Right renal pelvis (tissue), 4 donors: ENCODE data around the gene RASGEF1C. TPM values are rescaled to one million over a fixed set of nuclear protein-coding genes. Genes with fewer than 3 reads are reported as not detected.
A peak's percentile ranks its signal among the peaks of the same experiment; 100 is the strongest.

ENCODE experiments used
- DNase-seq, 4 donors: peaks; one replicate each; pipeline ENCODE4 v3.0.0-alpha.2; 2013; ENCODE audit warnings: low read depth in 4 of 4, low spot score in 3 of 4, missing footprints in 1 of 4
- polyA plus RNA-seq, 4 donors: library from polyadenylated mRNA; unstranded; fragments of 120-200 nt; gene quantifications; one replicate each; pipeline ENCODE4 v1.2.1, GENCODE V29; 2013; ENCODE audit not compliant: insufficient read length in 4 of 4

RASGEF1C gene
- polyA plus RNA-seq, 4 donors = 0.55 to 1.1 (median 0.88) TPM

GRCh38 chr5:180105827-180106312, 103.1 kb downstream of the RASGEF1C start:
- DNase-seq = no peak

- no peak for DNase-seq
Measured at GRCh38 chr5:180104168-180104530, 104.9 kb downstream of the RASGEF1C start.

GRCh38 chr5:180103487-180104167, 105.4 kb downstream of the RASGEF1C start:
- DNase-seq = no peak

GRCh38 chr5:180102636-180103035, 106.4 kb downstream of the RASGEF1C start:
- no peak for DNase-seq

GRCh38 chr5:180101451-180102105, 107.4 kb downstream of the RASGEF1C start:
- DNase-seq = no peak

GRCh38 chr5:180100621-180101450, 108.2 kb downstream of the RASGEF1C start:
- DNase-seq = no peak

GRCh38 chr5:180099733-180100611, 109.0 kb downstream of the RASGEF1C start:
- DNase-seq = no peak

GRCh38 chr5:180098991-180099732, 109.8 kb downstream of the RASGEF1C start:
- no peak for DNase-seq

- DNase-seq = no peak
Measured at GRCh38 chr5:180098526-180098925, 110.5 kb downstream of the RASGEF1C start.

- DNase-seq = no peak
Measured at GRCh38 chr5:180097926-180098325, 111.1 kb downstream of the RASGEF1C start.

- DNase-seq = no peak
Measured at GRCh38 chr5:180097163-180097894, 111.7 kb downstream of the RASGEF1C start.

- no peak for DNase-seq
Measured at GRCh38 chr5:180096616-180097015, 112.4 kb downstream of the RASGEF1C start.

- DNase-seq = no peak
Measured at GRCh38 chr5:180095545-180095944, 113.5 kb downstream of the RASGEF1C start.

- no peak for DNase-seq
Measured at GRCh38 chr5:180093651-180094382, 115.2 kb downstream of the RASGEF1C start.

- no peak for DNase-seq
Measured at GRCh38 chr5:180093241-180093640, 115.8 kb downstream of the RASGEF1C start.

GRCh38 chr5:180090769-180091546, 118.1 kb downstream of the RASGEF1C start:
- DNase-seq = peak in 1 of 4 donors; percentile 26

GRCh38 chr5:180090098-180090768, 118.8 kb downstream of the RASGEF1C start:
- DNase-seq = peak in 3 of 4 donors; percentile 58 to 71 (median 69)
